Measurements from ENCODE around the gene TEPSIN.

Gene TEPSIN

DNA sequence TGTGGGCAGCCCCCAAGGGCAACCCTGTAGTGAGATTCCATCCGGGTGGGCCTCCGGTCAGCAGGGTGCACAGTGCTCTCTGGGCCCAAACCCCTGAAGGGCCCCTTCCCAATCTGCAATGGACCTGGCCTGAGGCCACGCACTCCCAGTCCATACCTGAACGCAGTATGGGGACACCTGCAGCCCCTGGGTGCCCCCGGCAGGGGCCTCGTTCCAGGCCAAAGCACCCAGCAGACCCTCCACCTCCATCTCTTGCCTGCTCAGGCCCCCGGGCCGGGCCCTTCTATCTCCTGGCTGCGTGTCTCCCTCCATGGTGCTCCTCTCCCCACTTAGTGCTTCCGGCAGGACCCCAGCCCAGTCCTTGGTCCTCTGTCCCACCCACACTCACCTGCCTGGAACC, 55.5 kb downstream of the TEPSIN start:
- DNase-seq (ENCODE audit: low spot score), result no peak

DNA sequence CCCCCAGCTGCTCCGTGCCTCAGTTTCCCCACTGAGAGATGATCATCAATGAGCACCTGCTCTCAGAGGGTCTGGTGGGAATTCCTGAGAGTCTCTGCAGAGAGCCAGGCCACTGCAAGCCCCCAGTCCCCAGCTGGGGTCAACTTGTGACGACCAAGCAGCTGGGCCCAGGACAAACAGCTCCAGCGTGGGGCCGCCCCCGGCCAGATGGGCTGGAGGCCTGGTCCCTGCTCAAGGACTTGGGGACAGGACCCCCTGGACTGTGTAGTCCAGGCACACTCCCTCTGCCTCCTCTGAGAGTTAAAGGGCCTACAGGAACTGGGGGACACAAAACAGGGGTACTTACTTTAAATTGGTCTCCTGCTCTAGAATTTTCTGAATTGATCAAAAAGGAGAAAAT, 56.3 kb downstream of the TEPSIN start:
- no peak for DNase-seq (ENCODE audit: low spot score)

DNA sequence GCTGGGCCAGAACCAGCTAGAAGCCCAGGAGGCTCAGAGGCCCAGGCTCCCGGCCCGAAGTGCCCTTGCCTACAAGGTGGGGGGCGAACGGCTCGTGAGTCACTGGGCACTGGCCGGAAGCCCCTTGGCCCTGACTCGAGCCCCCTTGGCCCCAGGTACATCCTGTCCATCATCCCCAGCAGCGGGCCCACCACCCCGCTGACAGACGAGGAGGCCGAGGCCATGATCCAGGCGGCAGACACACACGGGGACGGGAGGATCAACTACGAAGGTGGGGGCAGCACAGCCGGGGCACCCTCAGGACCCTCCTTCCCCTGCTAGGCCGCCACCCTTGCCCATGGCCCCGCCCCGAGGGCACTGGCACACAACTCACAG, 57.1 kb downstream of the TEPSIN start:
- DNase-seq (ENCODE audit: low spot score), result no peak

DNA sequence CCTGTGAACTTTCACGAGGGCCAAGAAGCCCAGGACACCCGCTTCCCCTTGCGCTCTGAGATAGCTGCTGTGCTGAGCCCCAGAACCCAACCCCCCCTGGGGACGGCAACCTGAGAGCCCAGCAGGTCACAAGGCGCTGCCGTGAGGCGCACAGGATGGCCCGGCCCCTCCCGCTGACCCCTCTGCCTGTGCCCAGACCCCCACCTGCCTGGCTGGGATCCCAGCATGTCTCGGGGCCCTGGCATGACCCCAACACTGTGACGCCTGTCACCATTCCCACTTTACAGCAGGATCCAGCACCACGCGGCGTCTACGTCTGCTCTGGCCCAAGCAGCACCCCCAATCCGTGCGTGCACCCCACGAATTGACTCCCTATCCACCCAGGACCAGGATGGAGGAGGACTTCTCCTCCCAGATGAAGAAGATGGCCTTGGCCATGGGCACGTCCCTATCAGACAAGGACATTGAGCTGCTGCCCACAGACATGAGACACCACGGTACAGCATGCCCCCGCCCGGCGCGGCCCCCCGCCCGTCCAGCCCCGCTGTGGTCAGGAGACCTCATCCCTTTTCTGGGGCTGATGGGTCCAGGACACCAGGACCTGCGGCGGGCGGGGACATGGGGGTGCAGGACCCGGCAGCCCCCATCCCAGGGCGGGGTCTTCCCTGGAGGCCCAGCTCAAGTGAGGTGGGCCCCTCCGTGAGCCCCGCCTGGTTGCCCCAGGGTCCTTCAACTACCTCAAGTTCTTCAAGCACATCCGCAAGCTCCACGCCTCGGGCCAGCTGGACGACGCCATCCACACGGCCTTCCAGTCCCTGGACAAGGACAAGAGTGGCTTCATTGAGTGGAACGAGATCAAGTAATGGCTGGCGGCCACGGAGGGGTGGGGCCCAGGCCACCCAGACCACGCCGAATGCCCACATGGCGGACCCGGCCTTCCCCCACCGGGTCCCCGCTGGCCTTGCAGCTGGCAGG, 57.7 kb downstream of the TEPSIN start:
- DNase-seq (ENCODE audit: low spot score), result no peak

DNA sequence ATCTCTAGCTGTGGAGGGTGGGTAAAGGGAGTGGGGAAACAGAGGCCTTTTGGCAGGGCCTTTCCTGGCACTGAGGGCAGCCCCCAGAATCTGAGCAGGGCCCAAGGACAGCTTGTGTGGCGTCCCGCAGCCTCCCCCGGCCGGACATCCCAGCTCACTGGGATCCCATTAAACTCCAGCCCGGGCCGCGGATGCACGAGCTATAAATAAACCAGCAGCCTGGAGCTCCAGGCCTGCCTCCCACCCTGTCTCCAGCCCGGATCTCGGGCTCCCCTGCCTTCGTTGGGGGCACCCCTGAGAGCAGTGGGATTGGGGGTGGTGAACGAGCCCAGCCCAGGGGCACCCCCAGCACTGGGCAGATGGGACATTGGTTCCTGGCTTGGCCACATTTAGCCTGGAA, 59.0 kb downstream of the TEPSIN start:
- no peak for DNase-seq (ENCODE audit: low spot score)

DNA sequence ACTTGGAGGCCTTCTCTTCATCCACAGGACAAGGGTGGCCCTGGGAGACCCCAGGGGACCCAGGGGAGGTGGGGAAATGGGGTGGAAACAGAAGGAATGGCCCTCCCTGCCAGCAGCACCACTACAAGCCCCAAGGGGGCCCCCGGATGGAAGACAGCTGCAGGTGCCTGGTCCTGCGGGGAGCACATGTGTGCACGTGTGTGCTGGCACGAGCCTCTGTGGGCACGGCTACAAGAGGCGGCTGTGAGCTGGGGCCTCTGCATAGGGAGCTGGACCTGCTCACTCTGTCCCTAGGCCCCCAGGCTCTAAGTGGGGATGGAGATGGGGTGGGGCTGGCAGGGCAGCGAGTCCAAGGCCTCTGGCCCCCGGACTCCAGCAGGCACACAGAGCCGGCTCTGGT, 59.6 kb downstream of the TEPSIN start:
- DNase-seq (ENCODE audit: low spot score), result no peak

Data from SW480 (cell line).